ENCODE results near the gene PSMB9. TPM values are rescaled to one million over a fixed set of nuclear protein-coding genes. Genes with fewer than 3 reads are reported as not detected.

The PSMB9 gene
- polyA plus RNA-seq, 1 experiment: 34.8 TPM

DNA sequence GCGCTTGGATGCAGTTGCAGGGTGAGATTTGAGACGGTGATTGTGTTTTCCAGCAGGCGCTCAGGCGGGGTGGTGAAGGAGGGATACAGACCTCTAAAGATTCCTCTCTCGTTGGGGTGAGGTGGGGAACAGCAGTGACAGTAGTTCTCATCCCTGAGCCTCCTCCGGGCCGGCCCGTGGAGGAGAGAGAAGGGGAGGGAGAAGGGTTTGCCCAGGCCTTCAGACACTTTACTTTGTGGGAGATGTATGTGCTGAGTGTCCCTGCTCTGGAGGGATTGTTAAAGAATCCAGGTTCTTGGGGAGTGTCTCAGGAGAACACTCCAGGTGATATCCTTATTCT lies 41.0 kb downstream of the PSMB9 start:
- TF ChIP-seq, protein P1, sequence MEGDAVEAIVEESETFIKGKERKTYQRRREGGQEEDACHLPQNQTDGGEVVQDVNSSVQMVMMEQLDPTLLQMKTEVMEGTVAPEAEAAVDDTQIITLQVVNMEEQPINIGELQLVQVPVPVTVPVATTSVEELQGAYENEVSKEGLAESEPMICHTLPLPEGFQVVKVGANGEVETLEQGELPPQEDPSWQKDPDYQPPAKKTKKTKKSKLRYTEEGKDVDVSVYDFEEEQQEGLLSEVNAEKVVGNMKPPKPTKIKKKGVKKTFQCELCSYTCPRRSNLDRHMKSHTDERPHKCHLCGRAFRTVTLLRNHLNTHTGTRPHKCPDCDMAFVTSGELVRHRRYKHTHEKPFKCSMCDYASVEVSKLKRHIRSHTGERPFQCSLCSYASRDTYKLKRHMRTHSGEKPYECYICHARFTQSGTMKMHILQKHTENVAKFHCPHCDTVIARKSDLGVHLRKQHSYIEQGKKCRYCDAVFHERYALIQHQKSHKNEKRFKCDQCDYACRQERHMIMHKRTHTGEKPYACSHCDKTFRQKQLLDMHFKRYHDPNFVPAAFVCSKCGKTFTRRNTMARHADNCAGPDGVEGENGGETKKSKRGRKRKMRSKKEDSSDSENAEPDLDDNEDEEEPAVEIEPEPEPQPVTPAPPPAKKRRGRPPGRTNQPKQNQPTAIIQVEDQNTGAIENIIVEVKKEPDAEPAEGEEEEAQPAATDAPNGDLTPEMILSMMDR (IDR thresholded peaks at IDR 0.05; ENCODE audit: low read depth, low read length): no peak
- DNase-seq (ENCODE audit: low read depth, low spot score): no peak
- Histone ChIP-seq H3K27ac (ENCODE audit: low read depth, low read length) (no peak overlapping the region), H3K27me3 (ENCODE audit: control insufficient read depth, insufficient read depth, low read length) (no peaks in the 10 kb centered on the region), H3K9me3 (ENCODE audit: control insufficient read depth, insufficient read depth, low read length) (no peaks in the 10 kb centered on the region), H3K4me3 (ENCODE audit: low read depth, low read length) (peak overlapping the region; percentile 77)
- ChIA-PET POLR2A (interaction anchor here (0.9 to 1.6 kb wide), 4 partner anchors 76 to 90 kb away, joined by 3 to 63 read pairs (median 4); partner anchors contain the start of gene BRD2), CTCF (interaction anchor here (0.6 to 3.0 kb wide), 7 partner anchors 9 to 90 kb away, joined by 3 to 13 read pairs (median 7); partner anchors contain the start of genes HLA-DMA and TAP1)

DNA sequence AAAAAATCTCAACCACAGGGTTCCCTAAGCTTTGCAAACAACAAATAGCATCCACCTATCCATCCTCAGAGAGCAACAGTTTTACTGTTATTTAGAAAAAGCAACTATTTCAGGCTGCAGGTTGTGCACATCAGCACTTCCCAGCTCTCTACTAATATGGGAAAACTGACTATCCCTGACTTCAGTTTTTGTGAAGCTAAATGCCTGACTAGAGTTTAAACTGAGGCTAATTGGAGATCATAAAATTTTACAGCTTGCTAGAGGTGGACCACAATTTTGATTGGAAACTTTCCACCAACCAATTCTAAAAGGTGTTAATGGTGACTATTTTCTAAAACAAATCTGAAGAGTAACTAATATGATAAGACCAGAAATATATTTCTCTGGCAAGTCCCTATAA lies 50.0 kb downstream of the PSMB9 start:
- Histone ChIP-seq H3K27ac (ENCODE audit: low read depth, low read length) (no peak overlapping the region), H3K27me3 (ENCODE audit: control insufficient read depth, insufficient read depth, low read length) (no peaks in the 10 kb centered on the region), H3K4me3 (ENCODE audit: low read depth, low read length) (no peak overlapping the region), H3K9me3 (ENCODE audit: control insufficient read depth, insufficient read depth, low read length) (no peaks in the 10 kb centered on the region)
- TF ChIP-seq, protein P1 (IDR thresholded peaks at IDR 0.05; ENCODE audit: low read depth, low read length): no peak
- CTCF ChIA-PET: interaction anchor here (1.2 to 4.0 kb wide), 4 partner anchors 18 to 50 kb away, joined by 5 to 26 read pairs (median 6); no protein-coding TSS in a partner anchor
- POLR2A ChIA-PET: interaction anchor here (1.6 kb wide), 1 partner anchor 68 kb away, joined by 8 read pairs; no protein-coding TSS in a partner anchor
- DNase-seq (ENCODE audit: low read depth, low spot score): no peak

DNA sequence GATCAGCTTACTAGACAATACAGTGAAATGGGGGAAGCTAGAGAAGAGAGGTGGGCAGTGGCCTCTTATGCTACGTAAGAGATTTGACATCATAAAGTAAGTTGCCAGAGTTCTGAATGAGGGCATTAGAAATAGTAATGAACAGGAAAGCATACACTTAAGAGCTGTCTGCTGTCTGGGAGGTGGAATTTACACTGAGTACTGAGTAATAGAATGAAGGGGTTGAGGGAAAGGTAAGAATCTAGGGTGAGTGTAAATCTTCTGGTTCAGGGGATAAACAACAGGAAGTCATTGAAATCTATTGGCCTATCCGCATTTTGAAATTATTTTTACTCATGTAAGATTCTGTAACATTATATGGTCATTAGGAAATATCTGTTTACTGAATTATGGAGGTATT lies 51.1 kb downstream of the PSMB9 start:
- no peaks in the 10 kb centered on the region for H3K27me3 ChIP-seq (ENCODE audit: control insufficient read depth, insufficient read depth, low read length)
- ChIA-PET CTCF (interaction anchor here (0.7 to 4.0 kb wide), 6 partner anchors 19 to 80 kb away, joined by 3 to 26 read pairs (median 5); partner anchors contain the start of gene TAP2), POLR2A (interaction anchor here (1.6 kb wide), 1 partner anchor 67 kb away, joined by 8 read pairs; no protein-coding TSS in a partner anchor)
- H3K9me3 ChIP-seq (ENCODE audit: control insufficient read depth, insufficient read depth, low read length): no peaks in the 10 kb centered on the region
- no peak overlapping the region for H3K4me3 ChIP-seq (ENCODE audit: low read depth, low read length)
- no peak overlapping the region for H3K27ac ChIP-seq (ENCODE audit: low read depth, low read length)
- no peak for DNase-seq (ENCODE audit: low read depth, low spot score)
- TF ChIP-seq, protein P1 (IDR thresholded peaks at IDR 0.05; ENCODE audit: low read depth, low read length): no peak

DNA sequence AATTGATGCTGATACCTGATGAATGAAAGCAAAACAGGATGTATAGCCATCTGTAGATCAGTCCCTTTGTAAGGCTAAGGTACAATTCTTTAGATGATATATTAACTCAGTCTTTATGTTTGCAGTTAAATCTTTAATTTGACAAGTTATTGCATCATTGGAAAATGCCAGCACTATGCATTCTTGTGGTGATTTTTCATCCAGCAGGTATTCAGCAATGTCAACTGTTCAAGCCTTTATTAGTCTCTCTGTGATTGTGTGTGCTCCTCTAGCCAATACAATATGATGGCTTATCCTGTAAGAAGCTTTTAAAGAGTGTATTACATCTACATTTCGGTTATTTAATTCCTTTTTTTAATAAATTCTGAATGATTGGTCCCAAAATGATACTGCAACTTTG lies 52.5 kb downstream of the PSMB9 start:
- H3K9me3 ChIP-seq (ENCODE audit: control insufficient read depth, insufficient read depth, low read length): no peaks in the 10 kb centered on the region
- TF ChIP-seq, protein P1 (IDR thresholded peaks at IDR 0.05; ENCODE audit: low read depth, low read length): no peak
- no peak overlapping the region for H3K4me3 ChIP-seq (ENCODE audit: low read depth, low read length)
- no peaks in the 10 kb centered on the region for H3K27me3 ChIP-seq (ENCODE audit: control insufficient read depth, insufficient read depth, low read length)
- DNase-seq (ENCODE audit: low read depth, low spot score): no peak
- H3K27ac ChIP-seq (ENCODE audit: low read depth, low read length): no peak overlapping the region
- POLR2A ChIA-PET: no interaction called here
- CTCF ChIA-PET: interaction anchor here (0.8 to 4.0 kb wide), 4 partner anchors 27 to 78 kb away, joined by 3 to 26 read pairs (median 6); no protein-coding TSS in a partner anchor

DNA sequence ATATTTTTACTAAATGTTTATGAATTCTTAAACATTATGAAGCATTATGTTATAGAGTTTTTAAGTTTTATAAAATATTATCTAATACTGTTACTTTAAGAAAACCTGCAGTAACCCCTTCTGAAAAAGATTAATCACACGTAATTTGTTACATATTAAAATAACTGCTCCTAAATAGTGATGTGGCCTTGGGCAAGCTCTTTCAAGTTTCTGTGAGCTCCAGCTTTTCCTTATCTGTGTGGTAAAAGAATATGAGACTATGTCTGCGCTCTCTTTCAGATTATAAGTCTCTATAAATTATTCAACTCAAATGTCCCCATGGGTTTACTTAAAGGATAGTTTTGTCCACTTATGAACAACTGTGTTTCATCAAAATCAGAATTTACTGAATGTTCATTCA lies 54.9 kb downstream of the PSMB9 start:
- TF ChIP-seq, protein P1 (IDR thresholded peaks at IDR 0.05; ENCODE audit: low read depth, low read length): no peak
- ChIA-PET CTCF (interaction anchor here (0.9 to 2.7 kb wide), 2 partner anchors 24 to 76 kb away, joined by 4 to 9 read pairs; no protein-coding TSS in a partner anchor), POLR2A (no interaction called here)
- no peak for DNase-seq (ENCODE audit: low read depth, low spot score)
- Histone ChIP-seq H3K4me3 (ENCODE audit: low read depth, low read length) (no peak overlapping the region), H3K27me3 (ENCODE audit: control insufficient read depth, insufficient read depth, low read length) (peaks cover 2% of the 10 kb centered on the region), H3K9me3 (ENCODE audit: control insufficient read depth, insufficient read depth, low read length) (no peaks in the 10 kb centered on the region), H3K27ac (ENCODE audit: low read depth, low read length) (no peak overlapping the region)

Small RNA genes within 50 kb of the gene (small RNA-seq; reads per million reads assigned to genes)
- not detected for gene HLA-Z (ENCODE audit: insufficient read length, low read depth)

Other genes with a start within 250 kb of the PSMB9 start
- gene HLA-DQA1, start 216.8 kb upstream of the PSMB9 start, polyA plus RNA-seq (2011; rRNA removed): not detected in 2 replicates
- gene HLA-DQB1, start 187.5 kb upstream of the PSMB9 start, polyA plus RNA-seq (2011; rRNA removed): not detected in 2 replicates
- gene HLA-DQA2, start 112.8 kb upstream of the PSMB9 start, polyA plus RNA-seq (2011; rRNA removed): not detected in 2 replicates
- gene HLA-DQB2, start 90.7 kb upstream of the PSMB9 start, polyA plus RNA-seq (2011; rRNA removed): not detected in 2 replicates
- not detected in 2 replicates for gene HLA-DOB, start 37.2 kb upstream of the PSMB9 start, polyA plus RNA-seq (2011; rRNA removed)
- gene TAP2, start 15.5 kb upstream of the PSMB9 start, polyA plus RNA-seq (2011; rRNA removed): 15.3 and 15.4 TPM in 2 replicates
- 62.0 and 70.0 TPM in 2 replicates for gene PSMB8, start 10.1 kb upstream of the PSMB9 start, polyA plus RNA-seq (2011; rRNA removed)
- gene TAP1, start 488 bp upstream of the PSMB9 start, polyA plus RNA-seq (2011; rRNA removed): 38.6 and 43.6 TPM in 2 replicates
- 0.07 and 0.12 TPM in 2 replicates for gene HLA-DMB, start 86.8 kb downstream of the PSMB9 start, polyA plus RNA-seq (2011; rRNA removed)
- gene HLA-DMA, start 98.9 kb downstream of the PSMB9 start, polyA plus RNA-seq (2011; rRNA removed): 7.1 and 8.2 TPM in 2 replicates
- 110 and 138 TPM in 2 replicates for gene BRD2, start 114.4 kb downstream of the PSMB9 start, polyA plus RNA-seq (2011; rRNA removed)
- gene HLA-DOA, start 155.4 kb downstream of the PSMB9 start, polyA plus RNA-seq (2011; rRNA removed): 0.02 TPM in 1 of 2 replicates, not detected in the other
- gene HLA-DPA1, start 219.5 kb downstream of the PSMB9 start, polyA plus RNA-seq (2011; rRNA removed): 0.10 and 0.15 TPM in 2 replicates
- 0.94 and 1.6 TPM in 2 replicates for gene HLA-DPB1, start 221.8 kb downstream of the PSMB9 start, polyA plus RNA-seq (2011; rRNA removed)